Measurements from ENCODE around the gene ALDH1L1. TPM values are rescaled to one million over a fixed set of nuclear protein-coding genes. Genes with fewer than 3 reads are reported as not detected.

The ALDH1L1 gene
- total and polyA plus RNA-seq, 2 of the 4 experiments (the other 2 are of a cell fraction) = not detected

GRCh38 chr3:126132751-126133511 is 47.5 kb downstream of the ALDH1L1 start:
- Histone ChIP-seq H3K79me1 (ENCODE audit: low read depth in 1 of 2, low read length in 2 of 2) (no peaks in the 10 kb centered on the region), H3K4me2 (ENCODE audit: low read depth, low read length) (no peak overlapping the region), H2BK20ac (ENCODE audit: low read depth, low read length) (no peak overlapping the region), H3K9ac (ENCODE audit: low read depth, low read length) (no peak overlapping the region), H3K4me3 (ENCODE audit: insufficient read depth, low read depth, low read length) (no peak overlapping the region), H4K5ac (ENCODE audit: low read depth, low read length) (no peak overlapping the region), H3K9me3 (ENCODE audit: control insufficient read depth, insufficient read depth, low read length) (no peaks in the 10 kb centered on the region), H2AK9ac (replicated peaks; ENCODE audit: low read depth, low read length, poor library complexity) (no peak overlapping the region), H3K27ac (ENCODE audit: insufficient read depth, low read length) (no peak overlapping the region), H3K4me1 (ENCODE audit: control insufficient read depth, insufficient read depth, low read length) (no peaks in the 10 kb centered on the region), H3K27me3 (ENCODE audit: control insufficient read depth, insufficient read depth, low read length) (peaks cover 42% of the 10 kb centered on the region), H3K14ac (replicated peaks; ENCODE audit: low read depth, low read length) (no peak overlapping the region), H2AK5ac (ENCODE audit: low read depth, low read length) (no peak overlapping the region), H4K20me1 (ENCODE audit: insufficient read depth, low read length) (no peaks in the 10 kb centered on the region), H3K56ac (ENCODE audit: extremely low read depth, insufficient read depth, low read length) (no peak overlapping the region), H2BK15ac (ENCODE audit: low read depth, low read length) (no peak overlapping the region), H4K8ac (ENCODE audit: low read depth in 2 of 2, low read length in 2 of 2) (no peak overlapping the region), H3K4ac (ENCODE audit: low read depth, low read length) (no peak overlapping the region), H3K23ac (ENCODE audit: low read depth, low read length) (no peak overlapping the region), H4K91ac (ENCODE audit: insufficient read depth, low read depth, low read length) (no peak overlapping the region), H3K36me3 (ENCODE audit: control insufficient read depth, insufficient read depth, low read length) (no peaks in the 10 kb centered on the region), H2BK120ac (ENCODE audit: low read depth, low read length) (no peak overlapping the region), H2BK5ac (ENCODE audit: low read depth, low read length, poor library complexity, severe bottlenecking) (no peak overlapping the region), H3K18ac (ENCODE audit: low read depth, low read length) (no peak overlapping the region), H2AFZ (replicated peaks; ENCODE audit: low read length, poor library complexity) (no peak overlapping the region), H3K9me1 (ENCODE audit: insufficient read depth, low read length) (no peaks in the 10 kb centered on the region)
- ATAC-seq (ENCODE audit: low read depth) = no peak
- intact Hi-C loops (cut with micrococcal nuclease) = loop anchor here (5.0 to 10.0 kb wide), 4 partner anchors 161 to 389 kb away; partner anchors contain the start of genes CHST13 and ZXDC
- CTCF ChIA-PET = interaction anchor here (0.6 to 2.7 kb wide), 8 partner anchors 11 to 738 kb away, joined by 3 to 10 read pairs (median 4); no protein-coding TSS in a partner anchor
- in situ Hi-C loops (cut with MboI; ENCODE audit: low sequenced_read_pairs) = loop anchor here (5.0 kb wide), 1 partner anchor 254 kb away; no protein-coding TSS in a partner anchor
- WGBS, 2 experiments (ENCODE audit: extremely low coverage in 2 of 2, insufficient read length in 1 of 2) = 46% methylated on average over 3 of the region's 14 CpGs; no CpG with 5 or more reads in 1 of the 2 experiments
- POLR2A ChIA-PET (ENCODE audit: unreplicated experiment) = no interaction called here
- DNase-seq = peak; percentile 12
- no TSS peak for BruUV-seq (replicated peaks)
- dilution Hi-C loops (cut with HindIII; ENCODE audit: low sequenced_read_pairs, unreplicated experiment) = no loop called here
- TF ChIP-seq CEBPB (IDR thresholded peaks at IDR 0.05; ENCODE audit: low read depth, low read length) (no peak), RFX5 (IDR thresholded peaks at IDR 0.05; ENCODE audit: low read depth, low read length) (no peak), RAD21 (IDR thresholded peaks at IDR 0.05; ENCODE audit: low read length) (peak; percentile 44), FOS (IDR thresholded peaks at IDR 0.05; ENCODE audit: low read depth, low read length) (no peak), BHLHE40 (IDR thresholded peaks at IDR 0.05; ENCODE audit: low read depth, low read length) (no peak), POLR2A (IDR thresholded peaks at IDR 0.05; ENCODE audit: low read depth, low read length) (no peak), CHD1 (IDR thresholded peaks at IDR 0.05; ENCODE audit: low read depth, low read length) (no peak), SMC3 (IDR thresholded peaks at IDR 0.05; ENCODE audit: low read depth, low read length) (peak; percentile 28; the same call in 1 of the 2 replicates), MAFK (IDR thresholded peaks at IDR 0.05; ENCODE audit: low read depth, low read length) (no peak), RCOR1 (IDR thresholded peaks at IDR 0.05; ENCODE audit: insufficient replicate concordance, low read length) (no peak), NFE2L2 (IDR thresholded peaks at IDR 0.05; ENCODE audit: low read depth, low read length) (no peak), MXI1 (IDR thresholded peaks at IDR 0.05; ENCODE audit: borderline replicate concordance, low read depth, low read length) (no peak), MAZ (IDR thresholded peaks at IDR 0.05; ENCODE audit: borderline replicate concordance, low read depth, low read length) (no peak)
- TF ChIP-seq, protein P1, sequence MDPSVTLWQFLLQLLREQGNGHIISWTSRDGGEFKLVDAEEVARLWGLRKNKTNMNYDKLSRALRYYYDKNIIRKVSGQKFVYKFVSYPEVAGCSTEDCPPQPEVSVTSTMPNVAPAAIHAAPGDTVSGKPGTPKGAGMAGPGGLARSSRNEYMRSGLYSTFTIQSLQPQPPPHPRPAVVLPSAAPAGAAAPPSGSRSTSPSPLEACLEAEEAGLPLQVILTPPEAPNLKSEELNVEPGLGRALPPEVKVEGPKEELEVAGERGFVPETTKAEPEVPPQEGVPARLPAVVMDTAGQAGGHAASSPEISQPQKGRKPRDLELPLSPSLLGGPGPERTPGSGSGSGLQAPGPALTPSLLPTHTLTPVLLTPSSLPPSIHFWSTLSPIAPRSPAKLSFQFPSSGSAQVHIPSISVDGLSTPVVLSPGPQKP (IDR thresholded peaks at IDR 0.05; ENCODE audit: borderline replicate concordance, low read depth, low read length) = no peak
- TF ChIP-seq, protein P2, sequence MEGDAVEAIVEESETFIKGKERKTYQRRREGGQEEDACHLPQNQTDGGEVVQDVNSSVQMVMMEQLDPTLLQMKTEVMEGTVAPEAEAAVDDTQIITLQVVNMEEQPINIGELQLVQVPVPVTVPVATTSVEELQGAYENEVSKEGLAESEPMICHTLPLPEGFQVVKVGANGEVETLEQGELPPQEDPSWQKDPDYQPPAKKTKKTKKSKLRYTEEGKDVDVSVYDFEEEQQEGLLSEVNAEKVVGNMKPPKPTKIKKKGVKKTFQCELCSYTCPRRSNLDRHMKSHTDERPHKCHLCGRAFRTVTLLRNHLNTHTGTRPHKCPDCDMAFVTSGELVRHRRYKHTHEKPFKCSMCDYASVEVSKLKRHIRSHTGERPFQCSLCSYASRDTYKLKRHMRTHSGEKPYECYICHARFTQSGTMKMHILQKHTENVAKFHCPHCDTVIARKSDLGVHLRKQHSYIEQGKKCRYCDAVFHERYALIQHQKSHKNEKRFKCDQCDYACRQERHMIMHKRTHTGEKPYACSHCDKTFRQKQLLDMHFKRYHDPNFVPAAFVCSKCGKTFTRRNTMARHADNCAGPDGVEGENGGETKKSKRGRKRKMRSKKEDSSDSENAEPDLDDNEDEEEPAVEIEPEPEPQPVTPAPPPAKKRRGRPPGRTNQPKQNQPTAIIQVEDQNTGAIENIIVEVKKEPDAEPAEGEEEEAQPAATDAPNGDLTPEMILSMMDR (conservative IDR thresholded peaks at IDR 0.05; ENCODE audit: low read depth, low read length) = peak; percentile 40
